A673 (cell line): ENCODE results near the gene GALNT2.

Experiments
- CTCF ChIP-seq: fragments of 300-800, 200-600 bp; sonication (generic); conservative IDR thresholded peaks from 2 replicates; pipeline ENCODE4 v1.5.1; 2017; ENCODE audit warnings: low read depth, mild to moderate bottlenecking, antibody characterized with exemption, low read length, moderate library complexity, mixed read lengths
- EZH2 ChIP-seq: fragments of 200-600 bp; sonication (generic); IDR thresholded peaks from 2 replicates; pipeline ENCODE4 v1.6.1; 2017; ENCODE audit warnings: borderline replicate concordance, low read depth, mild to moderate bottlenecking, mixed read lengths, antibody characterized with exemption, low read length; ENCODE audit not compliant: poor library complexity, severe bottlenecking

DNA sequence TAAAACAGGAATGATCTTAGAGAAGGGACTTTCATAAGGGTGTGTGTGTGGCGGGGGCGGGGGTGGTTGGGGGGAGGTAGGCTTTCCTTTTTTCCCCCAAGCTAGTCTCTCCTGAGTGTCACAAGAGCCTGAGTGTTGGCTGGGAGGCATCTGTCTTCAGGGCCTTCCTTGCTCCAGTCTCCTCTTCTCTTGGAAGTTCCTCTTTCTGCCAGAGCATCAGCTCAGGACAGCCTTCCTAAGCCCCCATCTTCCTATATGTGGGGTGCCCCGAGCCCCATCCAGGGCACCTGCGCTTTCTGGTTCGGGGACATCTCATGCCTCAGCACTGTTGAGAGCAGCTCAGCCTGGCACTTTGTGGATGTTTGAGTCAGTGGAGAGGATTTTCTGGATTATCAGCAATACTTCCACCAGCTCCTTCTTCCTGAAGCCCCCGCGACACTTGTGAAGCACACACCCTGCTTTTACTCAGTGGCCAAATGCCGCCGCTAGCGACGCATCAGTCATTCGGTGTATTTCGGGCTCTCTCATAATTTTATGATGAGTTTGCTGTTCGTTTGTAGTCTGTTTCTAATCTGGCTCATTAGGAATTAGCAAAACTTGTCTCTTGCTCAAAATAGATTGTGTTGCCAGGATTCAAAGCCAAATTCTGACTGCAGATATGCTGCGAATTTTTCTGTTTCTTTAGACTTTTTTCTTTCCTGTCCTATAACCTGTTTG is 61.7 kb downstream of the GALNT2 start:
- no peak for TF ChIP-seq EZH2
- no peak for TF ChIP-seq CTCF
